H1 (cell line): ENCODE data around the gene LTF. TPM values are rescaled to one million over a fixed set of nuclear protein-coding genes. Genes with fewer than 3 reads are reported as not detected.

Source experiments
- ATF3 ChIP-seq: IDR thresholded peaks from 2 replicates; pipeline ENCODE4 v1.6.1; 2011; ENCODE audit warnings: low read depth, mild to moderate bottlenecking, low read length; ENCODE audit not compliant: insufficient read depth
- BRCA1 ChIP-seq: IDR thresholded peaks from 2 replicates; pipeline ENCODE4 v1.6.1; 2012; ENCODE audit warnings: low read depth, low read length, improper control_type of control experiment
- CBX5 ChIP-seq: fragments of 300-800, 300-1000 bp; sonication (generic); IDR thresholded peaks from 2 replicates; pipeline ENCODE4 v1.7.1; 2016; ENCODE audit warnings: antibody characterized with exemption, low read length, low read depth
- CHD7 ChIP-seq: fragments of 300-600 bp; sonication (generic); IDR thresholded peaks from 2 replicates; pipeline ENCODE4 v1.7.1; 2012; ENCODE audit warnings: low read length, moderate library complexity, mild to moderate bottlenecking, inconsistent platforms; ENCODE audit not compliant: insufficient replicate concordance
- FOSL1 ChIP-seq: IDR thresholded peaks from 2 replicates; pipeline ENCODE4 v1.6.1; 2011; ENCODE audit warnings: mild to moderate bottlenecking, low read depth, low read length, moderate library complexity; ENCODE audit not compliant: insufficient read depth
- GTF2F1 ChIP-seq: IDR thresholded peaks from 2 replicates; pipeline ENCODE4 v1.6.1; 2012; ENCODE audit warnings: low read depth, low read length, improper control_type of control experiment, borderline replicate concordance
- JUND ChIP-seq: IDR thresholded peaks from 2 replicates; pipeline ENCODE4 v1.6.1; 2011; ENCODE audit warnings: mild to moderate bottlenecking, improper control_type of control experiment, low read length
- POLR2AphosphoS5 ChIP-seq: IDR thresholded peaks from 2 replicates; pipeline ENCODE4 v1.6.1; 2011; ENCODE audit warnings: low read depth, low read length
- RFX5 ChIP-seq: IDR thresholded peaks from 2 replicates; pipeline ENCODE4 v1.6.1; 2011; ENCODE audit warnings: low read depth, low read length, improper control_type of control experiment, borderline replicate concordance
- SAP30 ChIP-seq: fragments of 300-600 bp; sonication (generic); IDR thresholded peaks from 2 replicates; pipeline ENCODE4 v1.7.1; 2012; ENCODE audit warnings: low read length, moderate library complexity, mild to moderate bottlenecking, inconsistent platforms; ENCODE audit not compliant: insufficient read depth, insufficient replicate concordance
- polyA plus RNA-seq, 7 experiments: library from polyadenylated mRNA; depleted of rRNA in 3 of 7; stranded (reverse) in 5 of 7; unstranded in 2 of 7; fragments of >200 nt in 5 of 7; fragments of 200-250 nt in 2 of 7; gene quantifications; 1 replicate in 5 of 7; 2 replicates in 1 of 7; 4 replicates in 1 of 7; pipeline versions ENCODE4 v1.2.1 to v1.2.3, GENCODE V29; 2011 to 2013; ENCODE audit warnings: missing spikeins in 2 of 7, mixed read lengths in 2 of 7
- total RNA-seq: library from RNA; stranded (reverse); fragmentation: NEBNext Ultra II Directional; extraction: Animal tissue kit (Norgen Biotek cat#: 25700); gene quantifications from 2 replicates; pipeline ENCODE4 v1.2.1, GENCODE V29; 2021

The LTF gene
- total and polyA plus RNA-seq, 2 of the 8 experiments (the other 6 are each of a cell fraction or from before 2014, with no cell fraction given): 0.23 to 0.99 TPM

- TF ChIP-seq CHD7 (no peak), RFX5 (no peak), GTF2F1 (no peak), ATF3 (no peak), BRCA1 (no peak), JUND (no peak), FOSL1 (no peak), SAP30 (no peak), CBX5 (no peak), POLR2AphosphoS5 (no peak)
- TF ChIP-seq, all 59 proteins: peak for 0
Measured at GRCh38 chr3:46505953-46506352, 41.2 kb upstream of the LTF start (continued).
